Duodenal mucosa (tissue), 2 donors: ENCODE results near the gene PTX4.
"Not testable (repeated sequence)": the region's sequence is repeated elsewhere in the genome, so short reads cannot be mapped to it uniquely, and the experiment has no call there.

Experiments
- H3K27ac ChIP-seq: one replicate; pipeline ENCODE4 v1.7.0; 2013; ENCODE audit warnings: low read depth, low read length
- H3K27me3 ChIP-seq, 2 donors: one replicate each; pipeline ENCODE4 v1.7.0; 2013; ENCODE audit warnings: low read length in 2 of 2, control low read depth in 1 of 2; ENCODE audit not compliant: insufficient read depth in 2 of 2, control insufficient read depth in 1 of 2
- H3K36me3 ChIP-seq, 2 donors: one replicate each; pipeline ENCODE4 v1.7.0; 2013; ENCODE audit warnings: low read length in 2 of 2, control low read depth in 1 of 2; ENCODE audit not compliant: insufficient read depth in 2 of 2, control insufficient read depth in 1 of 2
- H3K4me1 ChIP-seq, 2 donors: one replicate each; pipeline ENCODE4 v1.7.0; 2013; ENCODE audit warnings: low read length in 2 of 2, control low read depth in 1 of 2; ENCODE audit not compliant: insufficient read depth in 2 of 2, control insufficient read depth in 1 of 2
- H3K4me3 ChIP-seq, 2 donors: one replicate each; pipeline ENCODE4 v1.7.0; 2013; ENCODE audit warnings: low read length in 2 of 2, low read depth in 1 of 2
- H3K9ac ChIP-seq, 2 donors: one replicate each; pipeline ENCODE4 v1.7.0; 2013; ENCODE audit warnings: low read length in 2 of 2, low read depth in 1 of 2
- H3K9me3 ChIP-seq, 2 donors: one replicate each; pipeline ENCODE4 v1.7.0; 2013; ENCODE audit warnings: low read length in 2 of 2, control low read depth in 1 of 2; ENCODE audit not compliant: control insufficient read depth in 1 of 2

PTX4 gene

DNA sequence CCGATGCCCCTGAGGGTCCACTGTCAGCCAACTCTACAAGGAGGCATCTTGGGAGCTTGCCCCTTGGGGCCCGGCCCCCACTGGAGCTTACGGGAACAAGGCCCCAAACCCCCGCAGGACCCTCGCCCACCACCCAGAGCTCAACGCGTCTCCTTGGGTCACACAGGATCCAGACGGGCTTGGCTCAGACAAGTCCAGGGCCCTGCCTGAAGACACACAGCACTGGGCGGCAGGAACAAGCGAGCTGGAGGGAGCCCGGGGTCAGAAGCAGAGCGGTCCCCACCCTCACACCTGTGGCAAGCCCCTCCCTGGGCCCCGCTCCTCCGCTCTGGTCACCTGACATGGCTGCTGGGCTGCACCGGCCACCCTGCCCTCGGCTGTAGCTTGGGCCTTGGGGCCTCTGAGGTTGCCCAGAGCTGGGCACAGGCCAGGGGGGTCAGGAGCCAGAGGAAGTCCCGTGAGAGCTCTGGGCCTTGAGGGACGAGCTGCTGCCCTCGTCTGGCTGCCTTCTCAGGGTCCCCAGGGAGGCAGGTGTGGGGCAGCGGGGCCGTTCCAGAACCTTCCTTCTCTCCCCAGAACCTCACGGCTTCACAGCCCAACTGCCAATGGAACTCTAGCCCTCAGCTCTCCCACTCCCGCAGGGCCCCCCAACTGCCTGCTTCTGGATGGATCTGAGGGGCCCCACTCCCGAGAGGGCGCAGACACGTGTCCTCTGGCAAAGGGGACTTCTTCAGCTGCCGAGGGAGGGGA lies 44.6 kb downstream of the PTX4 start, which contains the start of gene CCDC154:
CCDC154 (minus strand) TSS at position 577 of the 750 bp plus-strand sequence; CDS start at position 343, 234 bp downstream.
- Histone ChIP-seq H3K27ac (no peak within 1 kb of the TSS), H3K4me1 (no peaks in the 10 kb centered on the region), H3K27me3 (no peaks in the 10 kb centered on the region), H3K4me3 (no peak within 1 kb of the TSS), H3K9me3 (no peaks in the 10 kb centered on the region), H3K9ac (no peak within 1 kb of the TSS), H3K36me3 (peaks cover 0 to 24% of the 10 kb centered on the region in 2 donors)

GRCh38 chr16:1443403-1443973 lies 45.3 kb downstream of the PTX4 start:
- Histone ChIP-seq H3K4me1 (no peaks in the 10 kb centered on the region), H3K27me3 (no peaks in the 10 kb centered on the region), H3K36me3 (peaks cover 0 to 18% of the 10 kb centered on the region in 2 donors), H3K4me3 (no peak overlapping the region), H3K9me3 (no peaks in the 10 kb centered on the region), H3K27ac (no peak overlapping the region), H3K9ac (no peak overlapping the region)

GRCh38 chr16:1442697-1443096 lies 46.0 kb downstream of the PTX4 start:
- no peak overlapping the region for H3K9ac ChIP-seq
- no peak overlapping the region for H3K27ac ChIP-seq
- H3K36me3 ChIP-seq = peaks cover 0 to 14% of the 10 kb centered on the region in 2 donors
- H3K9me3 ChIP-seq = no peaks in the 10 kb centered on the region
- H3K4me3 ChIP-seq = no peak overlapping the region
- H3K4me1 ChIP-seq = no peaks in the 10 kb centered on the region
- no peaks in the 10 kb centered on the region for H3K27me3 ChIP-seq

DNA sequence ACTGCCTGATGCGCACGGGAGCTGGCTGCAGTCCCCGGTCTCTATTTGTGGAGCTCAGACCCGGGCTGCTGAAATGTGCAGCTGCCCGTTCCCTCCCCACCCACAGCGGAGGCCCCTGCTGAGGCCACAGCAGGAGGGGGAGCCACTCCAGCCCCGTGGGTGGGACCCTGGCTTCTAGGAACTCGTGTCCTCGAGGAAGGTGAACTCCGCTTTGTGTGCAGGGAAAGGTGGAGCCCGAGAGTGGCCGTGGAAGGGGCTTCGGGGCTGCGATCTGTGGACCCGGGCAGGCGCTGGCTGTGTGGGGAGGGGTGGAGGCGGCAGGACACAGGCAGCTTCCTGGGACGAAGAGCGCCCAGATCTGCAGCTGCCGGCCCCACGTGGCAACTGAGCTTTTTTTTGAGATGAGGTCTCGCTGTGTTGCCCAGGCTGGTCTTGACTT lies 47.3 kb downstream of the PTX4 start:
- Histone ChIP-seq H3K4me3 (no peak overlapping the region), H3K36me3 (peaks cover 0 to 7% of the 10 kb centered on the region in 2 donors), H3K9me3 (no peaks in the 10 kb centered on the region), H3K27me3 (no peaks in the 10 kb centered on the region), H3K4me1 (no peaks in the 10 kb centered on the region), H3K27ac (no peak overlapping the region), H3K9ac (no peak overlapping the region)

DNA sequence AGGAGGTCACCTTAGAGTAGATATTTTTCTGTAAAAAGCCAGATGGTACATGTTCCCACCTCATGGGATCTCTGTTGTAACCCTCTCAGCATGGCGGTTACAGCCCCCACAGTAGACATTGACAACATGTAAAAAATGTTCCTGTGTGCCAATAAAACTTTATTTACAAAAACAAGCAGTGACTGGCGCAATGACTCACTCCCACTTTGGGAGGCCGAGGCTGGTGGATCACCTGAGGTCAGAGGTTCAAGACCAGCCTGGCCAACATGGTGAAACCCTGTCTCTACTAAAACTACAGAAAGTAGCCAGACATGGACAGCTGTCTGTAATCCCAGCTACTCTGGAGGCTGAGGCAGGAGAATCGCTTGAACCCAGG lies 49.1 kb downstream of the PTX4 start:
- H3K9ac ChIP-seq, H3K27me3 ChIP-seq, H3K36me3 ChIP-seq, H3K4me1 ChIP-seq, H3K4me3 ChIP-seq, H3K27ac ChIP-seq, H3K9me3 ChIP-seq: not testable (repeated sequence)

DNA sequence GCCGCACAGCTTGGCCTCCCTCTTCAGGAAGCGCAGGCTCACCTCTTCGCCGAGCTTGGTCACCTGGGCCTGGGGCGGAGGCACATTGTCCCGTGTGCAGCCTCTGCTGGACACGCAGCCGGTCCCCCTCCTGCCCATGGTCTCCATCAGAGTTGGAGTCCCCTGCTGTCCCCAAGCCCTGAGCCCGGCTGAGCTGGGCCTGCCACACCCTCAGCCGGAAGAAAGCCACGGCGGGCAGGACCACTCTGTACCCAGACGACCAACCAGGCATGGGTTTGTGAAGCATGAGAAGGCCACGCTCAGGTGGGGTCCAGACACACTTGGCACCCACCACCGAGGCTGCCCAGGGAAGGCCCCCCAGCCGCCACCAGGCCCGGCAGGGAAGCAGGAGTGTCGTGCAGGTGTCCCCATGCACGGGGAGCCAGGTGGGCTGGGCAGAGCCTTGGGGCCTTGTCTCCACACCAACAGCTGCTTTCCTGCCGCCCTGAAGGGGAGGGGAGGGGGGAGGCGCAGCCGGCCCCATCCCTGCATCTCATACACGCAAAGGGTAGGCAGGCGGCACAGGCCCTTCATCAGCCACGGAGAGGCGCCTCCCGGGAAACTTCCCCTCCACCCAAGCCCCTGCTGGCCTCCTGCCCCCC lies 49.6 kb downstream of the PTX4 start:
- Histone ChIP-seq H3K4me3 (no peak overlapping the region), H3K27me3 (no peaks in the 10 kb centered on the region), H3K36me3 (no peaks in the 10 kb centered on the region), H3K4me1 (no peaks in the 10 kb centered on the region), H3K9me3 (no peaks in the 10 kb centered on the region), H3K9ac (no peak overlapping the region), H3K27ac (no peak overlapping the region)

- H3K9ac ChIP-seq = no peak overlapping the region
- H3K27ac ChIP-seq = no peak overlapping the region
- H3K27me3 ChIP-seq = no peaks in the 10 kb centered on the region
- no peak overlapping the region for H3K4me3 ChIP-seq
- H3K36me3 ChIP-seq = no peaks in the 10 kb centered on the region
- H3K9me3 ChIP-seq = no peaks in the 10 kb centered on the region
- H3K4me1 ChIP-seq = no peaks in the 10 kb centered on the region
These were observed 50.3 kb downstream of the PTX4 start for GRCh38 chr16:1438229-1439057.

DNA sequence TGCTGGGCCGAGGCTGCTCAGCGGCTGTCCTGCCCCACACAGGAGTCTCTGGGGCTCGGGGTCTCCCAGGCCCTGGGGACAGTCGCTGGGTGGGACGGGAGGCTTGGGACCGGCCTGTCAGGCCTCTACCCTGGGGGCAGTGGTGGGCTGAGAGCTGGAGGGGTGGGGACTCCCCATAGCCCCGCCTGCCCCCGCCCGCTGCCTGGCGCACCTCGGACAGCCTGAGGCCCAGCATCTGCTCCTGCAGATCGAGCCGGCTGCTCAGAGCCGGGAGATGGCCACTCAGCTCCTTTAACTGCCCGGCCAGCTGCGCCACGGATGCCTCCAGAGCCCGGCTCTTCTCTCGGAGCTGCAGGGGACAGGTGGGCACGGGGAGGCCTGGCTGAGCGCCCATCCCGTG lies 51.1 kb downstream of the PTX4 start:
- no peaks in the 10 kb centered on the region for H3K27me3 ChIP-seq
- H3K9ac ChIP-seq = no peak overlapping the region
- no peaks in the 10 kb centered on the region for H3K36me3 ChIP-seq
- H3K4me3 ChIP-seq = no peak overlapping the region
- no peaks in the 10 kb centered on the region for H3K4me1 ChIP-seq
- H3K27ac ChIP-seq = no peak overlapping the region
- H3K9me3 ChIP-seq = no peaks in the 10 kb centered on the region

- H3K36me3 ChIP-seq = no peaks in the 10 kb centered on the region
- no peak overlapping the region for H3K9ac ChIP-seq
- H3K4me3 ChIP-seq = no peak overlapping the region
- no peak overlapping the region for H3K27ac ChIP-seq
- H3K4me1 ChIP-seq = no peaks in the 10 kb centered on the region
- H3K27me3 ChIP-seq = no peaks in the 10 kb centered on the region
- H3K9me3 ChIP-seq = no peaks in the 10 kb centered on the region
These were observed 51.9 kb downstream of the PTX4 start for GRCh38 chr16:1436731-1437355.
